CD4-positive, alpha-beta T cell treated with Interleukin-6 for 4 hours (primary cell): ENCODE results near the gene RAB6B.
A peak's percentile ranks its signal among the peaks of the same experiment; 100 is the strongest.

Source experiments
- DNase-seq: peaks from one replicate; pipeline ENCODE4 v3.0.0-alpha.2; 2020; ENCODE audit warnings: mixed read lengths

Gene RAB6B

DNA sequence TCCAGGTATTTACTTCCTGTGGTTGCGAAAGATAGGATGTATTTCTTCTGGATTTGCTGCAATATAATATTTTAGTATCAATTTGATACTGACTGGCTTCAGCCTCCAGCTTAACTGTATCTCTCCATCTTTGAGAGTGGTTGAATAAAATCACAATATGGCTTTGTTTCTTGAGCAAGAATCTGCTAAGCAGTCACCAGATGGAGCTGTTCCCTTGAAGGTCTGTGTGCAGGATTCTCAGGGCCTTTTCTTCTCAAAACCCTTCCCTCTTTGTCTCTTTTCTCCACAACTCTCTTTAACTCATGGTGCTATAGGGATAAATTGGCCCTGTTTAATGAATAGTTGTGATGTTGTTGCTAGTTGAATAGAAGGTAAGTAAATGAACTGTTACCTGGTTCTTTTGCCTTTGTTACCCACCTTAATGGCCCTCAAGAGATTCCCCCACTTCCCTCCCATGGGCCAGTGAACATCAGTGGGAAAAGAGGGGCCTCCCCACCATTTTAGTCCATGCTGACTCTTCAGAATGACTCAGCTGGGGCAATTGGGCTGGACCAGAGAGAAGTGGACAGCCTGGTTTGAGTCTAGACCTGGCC is 34.8 kb upstream of the RAB6B start:
- DNase-seq: no peak

DNA sequence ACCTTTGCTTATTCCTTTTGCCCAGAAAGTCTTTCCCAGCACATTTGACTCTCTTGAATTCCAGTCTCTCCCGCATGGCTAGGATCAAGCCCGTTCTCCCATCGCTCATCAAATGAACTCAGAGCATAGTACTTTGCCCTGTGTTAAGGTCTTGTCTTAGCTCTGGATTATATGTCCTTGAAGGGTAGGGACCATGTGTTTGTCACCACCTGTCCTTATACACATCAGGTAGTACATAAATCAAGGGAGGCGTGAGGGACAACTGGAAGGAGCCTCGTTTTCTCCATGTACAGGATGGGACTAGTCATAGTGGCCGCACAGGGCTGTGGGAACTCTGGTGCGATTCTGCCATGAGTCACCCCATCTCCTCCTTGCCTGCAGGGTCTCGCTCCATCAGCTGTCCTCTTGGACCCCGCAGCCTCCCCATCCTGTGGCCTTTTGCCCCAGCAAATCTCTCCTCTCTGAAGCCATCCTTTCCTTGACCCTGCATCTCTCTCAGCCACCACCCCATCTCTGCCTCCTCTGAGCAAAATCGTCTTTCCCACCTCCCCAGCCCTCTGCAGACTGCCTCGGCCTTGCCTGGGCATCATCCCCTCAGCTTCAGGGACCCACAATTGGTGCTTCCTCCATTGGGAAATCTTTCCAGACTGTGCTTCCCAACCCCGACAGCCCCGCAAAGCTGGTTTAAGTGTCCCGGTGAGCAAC is 33.4 kb upstream of the RAB6B start:
- no peak for DNase-seq

DNA sequence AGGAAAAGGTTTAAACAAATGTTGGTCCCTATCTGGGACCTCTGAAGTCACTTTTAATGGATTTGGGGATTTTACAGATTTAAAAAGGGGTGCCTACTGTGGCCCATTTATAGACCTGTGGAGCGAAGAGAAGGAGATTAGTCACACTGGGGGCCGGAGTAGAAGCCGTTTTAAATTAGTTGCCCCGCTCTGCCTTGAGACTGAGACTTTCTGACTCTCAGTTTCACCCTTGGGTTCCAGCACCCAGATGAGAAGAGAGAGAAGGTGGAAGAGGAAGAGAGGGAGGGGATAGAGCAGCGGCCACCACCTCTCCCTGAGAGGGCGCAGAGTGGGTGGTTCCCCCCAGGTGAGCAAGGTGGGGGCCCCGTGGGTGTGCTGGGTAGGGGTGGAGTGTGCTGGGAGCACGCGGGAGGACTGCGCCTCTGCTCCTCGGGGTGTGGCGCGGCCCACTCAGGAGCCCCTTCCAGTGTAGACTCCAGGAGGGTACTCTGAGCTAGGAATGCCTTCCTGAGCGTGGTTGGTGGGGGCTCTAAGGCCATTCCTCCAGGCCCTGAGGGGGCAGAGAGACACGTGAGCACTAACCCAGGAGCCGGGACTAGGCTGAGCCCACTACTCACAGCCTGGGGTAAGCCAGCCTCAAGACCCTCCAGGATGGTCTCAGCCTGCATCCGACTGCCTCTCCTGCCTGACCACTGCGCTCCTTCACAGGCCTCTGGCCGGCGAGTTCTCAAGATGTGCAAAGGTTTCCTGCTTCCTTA is 32.6 kb upstream of the RAB6B start:
- no peak for DNase-seq

DNA sequence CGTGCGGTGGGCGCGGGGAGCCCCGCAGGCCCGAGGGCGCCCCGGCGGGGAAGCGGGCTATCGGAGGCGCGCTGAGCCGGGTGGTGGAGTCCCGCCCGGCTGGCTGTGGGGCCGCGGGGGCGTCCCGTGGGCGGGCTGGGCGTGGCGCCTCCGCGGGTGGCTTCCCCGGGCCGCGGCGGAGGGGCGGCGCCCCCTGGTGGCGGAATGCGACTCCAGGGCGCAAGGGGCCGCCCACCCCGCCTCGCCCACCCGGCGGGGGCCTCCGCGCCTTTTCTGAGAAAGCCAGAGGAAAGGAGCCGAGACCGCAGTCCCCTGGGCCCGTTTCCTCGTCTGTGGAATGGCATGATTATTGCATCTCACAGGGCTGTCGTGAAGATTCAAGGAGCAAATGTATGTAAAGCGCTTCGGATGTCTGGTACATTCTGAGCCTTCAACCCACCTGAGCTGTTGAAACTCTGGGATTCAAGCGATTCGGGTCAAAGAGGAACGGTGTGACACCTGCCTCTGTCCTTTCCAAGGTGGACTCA is 31.9 kb upstream of the RAB6B start:
- DNase-seq: peak; percentile 83

DNA sequence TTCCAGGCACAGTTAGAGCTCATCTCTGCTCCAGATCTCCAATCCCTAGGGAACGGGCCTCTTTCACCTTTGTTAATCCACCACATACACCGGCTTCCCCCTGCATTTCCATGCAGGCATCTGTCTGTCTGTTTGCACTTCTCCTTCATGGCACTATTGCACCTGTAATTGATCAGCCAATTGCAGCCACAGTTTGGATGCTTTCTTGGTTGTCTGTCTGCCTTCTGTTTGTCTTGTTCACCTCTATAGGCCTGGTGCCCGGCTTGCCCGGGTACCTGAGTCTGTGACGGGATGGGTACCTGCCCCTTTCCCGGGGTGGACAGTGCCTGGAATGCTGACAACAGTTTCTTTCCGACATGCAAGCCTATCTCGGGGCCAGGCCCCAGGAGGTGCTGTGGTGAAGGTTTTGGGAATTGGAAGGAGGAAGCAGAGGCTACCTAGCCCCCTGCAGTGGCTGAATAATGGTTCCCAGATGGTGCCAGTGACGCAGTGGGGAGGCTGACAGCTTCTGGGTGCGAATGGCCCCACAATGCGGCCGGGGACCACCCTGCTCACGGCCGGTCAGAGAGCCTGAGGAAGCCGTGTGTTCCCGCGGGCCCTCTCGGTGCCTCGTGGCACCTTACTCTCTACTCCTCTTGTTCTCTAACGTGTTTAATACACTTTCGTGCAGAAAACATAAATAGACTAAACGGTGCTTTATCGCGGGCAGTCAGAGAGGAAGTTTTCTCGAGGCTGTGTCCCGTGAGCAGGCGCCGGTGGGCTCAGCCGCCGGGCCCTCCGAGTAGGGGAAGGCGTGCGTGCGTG is 31.3 kb upstream of the RAB6B start:
- no peak for DNase-seq

DNA sequence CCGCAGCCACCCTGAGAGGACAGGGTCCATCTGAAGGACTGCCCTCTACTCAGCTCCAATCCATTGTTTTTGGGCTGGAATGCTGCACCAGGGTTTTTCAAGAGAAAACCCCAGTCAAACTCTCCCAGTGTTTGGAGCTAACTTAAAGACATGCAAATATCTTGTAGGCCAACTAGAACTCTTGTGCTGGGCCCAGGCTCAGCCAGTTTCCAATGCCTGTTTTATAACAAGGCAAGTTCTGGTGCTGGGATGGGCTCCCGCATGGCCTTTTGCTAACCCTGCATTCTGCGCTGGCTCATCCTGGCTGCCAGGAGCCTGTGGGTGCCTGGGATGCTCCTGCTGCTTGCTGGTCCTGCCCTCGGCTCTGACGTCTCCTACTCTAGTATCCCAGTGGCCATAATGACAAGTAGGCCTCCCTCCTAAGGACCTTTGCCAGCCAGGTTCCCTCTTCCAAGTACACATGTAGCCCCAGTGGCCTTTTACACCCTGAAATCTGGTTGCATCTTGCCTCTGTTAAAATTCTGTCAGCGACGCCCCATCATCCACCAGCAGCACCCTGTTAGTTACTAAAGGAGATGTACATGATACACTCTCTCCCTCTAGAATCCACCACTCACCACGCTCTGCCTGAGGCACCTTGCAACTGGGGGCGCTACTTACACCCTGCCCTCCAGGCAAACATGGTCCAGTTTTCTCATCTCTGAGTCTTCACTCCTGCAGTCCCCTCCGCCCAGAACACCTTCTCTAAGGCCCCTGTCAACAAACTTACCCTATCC is 30.5 kb upstream of the RAB6B start:
- no peak for DNase-seq

DNA sequence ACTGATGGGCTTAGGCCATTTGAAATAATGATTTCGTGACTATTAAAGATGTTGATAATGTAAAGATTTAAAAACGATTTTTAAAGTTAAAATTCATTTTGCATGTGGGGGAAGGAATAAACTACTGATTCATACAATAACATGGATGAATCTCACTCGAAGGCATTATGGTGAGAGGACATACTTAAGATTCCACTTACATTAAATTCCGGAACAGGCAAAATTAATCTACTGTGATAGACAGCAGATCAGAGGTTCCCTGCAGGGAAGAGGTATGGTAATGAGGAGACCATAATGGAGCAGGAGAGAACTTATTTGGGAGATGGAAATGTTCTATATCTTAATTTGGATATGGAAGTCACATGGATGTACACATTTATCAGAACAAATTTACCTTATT is 28.4 kb upstream of the RAB6B start:
- DNase-seq: no peak

DNA sequence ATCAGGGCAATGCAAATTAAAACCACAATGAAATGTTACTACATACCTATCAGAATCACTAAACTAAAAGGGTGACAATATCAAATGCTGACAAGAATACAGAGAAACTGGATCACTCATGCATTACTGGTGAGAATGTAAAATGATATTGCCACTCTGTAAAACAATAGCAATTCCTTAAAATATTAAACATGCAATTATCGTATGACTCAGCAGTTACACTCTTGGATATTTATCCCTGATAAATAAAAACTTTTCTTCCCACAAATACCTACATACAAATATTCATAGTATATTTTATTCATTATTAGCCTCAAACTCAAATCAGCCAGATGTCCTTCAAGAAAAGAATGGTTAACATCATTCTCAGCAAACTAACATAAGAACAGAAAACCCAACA is 25.9 kb upstream of the RAB6B start:
- DNase-seq: no peak

DNA sequence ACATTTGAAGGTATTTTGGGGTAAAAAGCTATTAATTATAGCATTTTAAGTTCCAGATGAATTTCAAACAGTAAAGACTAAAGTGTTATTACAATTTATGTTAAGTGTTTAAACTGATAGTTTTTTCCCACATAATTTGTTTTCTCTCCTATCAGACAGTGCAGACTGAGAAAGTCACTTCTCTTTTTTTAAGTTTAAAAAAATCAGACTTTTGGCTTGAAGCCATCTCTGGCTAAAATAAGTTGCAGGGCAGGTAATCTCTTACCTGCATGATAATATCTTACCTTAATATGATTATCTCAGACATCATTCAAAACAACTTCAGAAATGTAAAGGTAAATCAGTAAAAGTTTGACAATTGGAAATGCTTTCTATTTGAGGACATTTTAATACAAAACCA is 21.5 kb upstream of the RAB6B start:
- DNase-seq: no peak

DNA sequence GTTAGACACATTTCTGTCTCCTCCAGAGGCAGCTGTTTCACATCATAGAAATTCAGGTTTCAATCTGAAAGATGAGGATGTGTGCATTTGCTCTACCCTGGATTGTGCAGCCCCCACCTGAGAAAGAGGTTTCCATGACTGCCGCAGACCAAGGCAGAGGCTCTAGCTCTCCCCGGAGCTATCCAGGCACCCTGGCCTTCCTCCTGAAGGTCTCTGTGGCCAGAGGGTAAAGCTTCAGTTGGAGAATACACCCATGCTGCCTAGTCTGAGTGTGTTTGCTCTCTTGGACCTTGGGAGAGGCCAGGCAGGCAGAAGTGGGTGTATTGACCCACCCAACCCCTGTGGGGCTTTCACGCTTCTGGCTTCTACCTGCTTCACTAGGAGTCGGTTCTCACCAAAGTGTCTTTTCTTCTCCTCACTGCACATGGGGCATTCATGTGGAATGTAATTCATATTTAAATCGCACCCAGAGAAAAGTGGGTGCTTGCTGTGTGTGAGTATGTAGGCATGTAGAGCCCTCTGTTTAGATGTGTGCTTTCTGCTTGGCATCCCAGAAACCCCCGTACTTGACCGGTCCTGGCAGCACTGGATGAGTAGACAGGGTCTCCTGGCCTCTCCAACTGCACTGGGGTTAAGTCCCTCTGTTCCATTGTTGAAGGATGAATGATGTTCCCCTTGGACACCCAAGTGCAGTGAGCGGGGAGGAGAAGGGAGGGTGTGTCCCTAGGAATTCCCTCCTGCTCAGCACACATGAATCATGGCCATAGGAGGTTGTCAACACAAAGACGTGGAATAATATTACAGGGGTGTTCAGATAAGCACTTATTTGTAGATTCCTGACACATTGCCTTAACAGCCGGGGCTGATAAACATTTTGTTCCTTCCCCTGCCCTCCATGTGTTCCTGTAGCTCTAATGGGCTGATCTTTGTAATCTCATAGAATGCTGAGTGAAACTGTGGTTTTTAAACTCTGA is 20.3 kb upstream of the RAB6B start:
- no peak for DNase-seq

DNA sequence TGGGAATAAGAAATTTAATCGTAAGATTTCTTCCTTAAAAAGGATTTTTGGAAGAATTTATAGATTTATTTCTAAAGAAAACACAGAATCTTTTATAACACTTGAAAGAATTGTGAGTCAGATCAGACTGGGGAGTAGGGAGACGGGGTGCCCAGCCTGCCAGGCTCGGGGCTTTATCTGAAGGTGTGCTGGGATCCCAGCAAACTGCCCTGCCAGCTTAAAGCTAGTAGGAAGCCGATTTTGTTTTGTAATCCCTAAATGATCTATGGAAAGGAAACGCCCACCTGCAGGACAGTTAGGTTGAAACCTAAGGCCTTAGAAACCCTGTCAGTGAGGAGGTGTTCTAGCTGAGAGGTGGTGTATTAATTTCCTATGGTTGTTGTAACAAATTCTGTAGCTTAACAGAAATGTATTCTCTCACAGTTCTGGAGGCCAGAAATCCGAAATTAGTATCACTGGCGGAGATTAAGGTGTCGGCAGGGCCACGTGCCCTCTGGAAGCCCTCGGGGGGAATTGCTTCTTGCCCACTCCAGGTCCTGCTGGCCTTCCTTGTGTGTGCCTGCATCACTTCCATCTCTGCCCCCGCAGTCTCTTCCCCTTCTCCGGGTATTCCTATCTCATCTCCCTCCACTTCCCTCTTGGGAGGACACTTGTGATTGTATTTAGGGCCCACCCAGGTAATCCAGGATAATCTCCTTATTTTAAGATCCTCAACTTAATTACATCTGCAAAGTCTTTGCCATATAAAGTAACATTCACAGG is 19.3 kb upstream of the RAB6B start:
- no peak for DNase-seq

DNA sequence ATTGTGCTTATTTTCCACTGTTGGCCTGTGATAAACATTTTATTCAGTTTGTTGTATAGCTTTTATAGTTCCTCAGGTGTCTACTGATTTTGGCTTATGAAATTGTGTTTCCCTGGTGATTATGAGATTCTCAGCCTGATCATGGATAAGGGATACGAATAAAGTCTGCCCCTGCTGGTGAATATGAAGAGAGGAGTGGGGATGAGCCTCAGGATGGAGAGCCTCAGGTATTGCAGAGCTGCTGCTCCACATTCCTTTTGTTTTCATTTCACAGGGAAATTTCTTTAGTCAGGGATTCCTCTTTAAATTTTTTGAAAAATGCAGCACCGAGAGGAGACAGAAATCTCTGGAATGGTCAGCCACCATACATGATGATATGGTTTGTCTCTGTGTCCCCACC is 14.7 kb upstream of the RAB6B start:
- DNase-seq: no peak

DNA sequence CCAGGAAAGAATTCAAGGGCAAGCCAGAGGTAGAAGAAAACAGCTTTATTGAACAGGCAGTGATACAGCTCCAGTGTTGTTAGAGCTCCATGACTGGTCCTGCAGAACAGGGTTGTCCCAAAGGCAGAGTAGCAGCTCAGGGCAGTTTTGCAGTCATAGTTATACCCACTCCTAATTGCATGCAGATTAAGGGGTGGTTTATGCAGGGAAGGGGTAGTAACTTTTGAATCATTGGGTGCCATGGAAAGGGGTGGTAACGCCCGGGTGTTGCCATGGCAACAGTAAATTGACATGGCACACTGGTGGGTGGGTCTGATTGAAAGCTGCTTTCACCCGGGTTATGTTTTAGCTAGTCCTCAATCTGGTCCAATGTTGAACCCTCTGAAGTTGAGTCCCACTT is 9.7 kb upstream of the RAB6B start:
- no peak for DNase-seq

DNA sequence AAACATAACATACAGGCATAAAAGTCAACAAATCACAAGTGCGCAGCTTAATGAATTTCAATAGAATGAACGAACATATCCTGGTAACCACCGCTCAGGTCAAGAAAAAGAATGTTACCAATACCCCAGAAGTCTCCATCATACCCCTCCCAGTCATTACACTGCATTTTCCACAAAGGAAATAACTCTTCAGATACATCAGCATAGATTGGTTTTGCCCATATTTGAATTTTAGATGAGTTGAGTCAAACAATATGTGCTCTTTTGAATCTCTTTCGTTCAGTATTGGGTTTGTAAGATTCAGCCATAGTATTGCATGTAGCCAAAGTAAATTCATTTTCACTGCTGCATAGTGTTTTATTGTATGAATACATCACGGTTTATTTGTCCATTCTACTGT is 6.2 kb upstream of the RAB6B start:
- no peak for DNase-seq

DNA sequence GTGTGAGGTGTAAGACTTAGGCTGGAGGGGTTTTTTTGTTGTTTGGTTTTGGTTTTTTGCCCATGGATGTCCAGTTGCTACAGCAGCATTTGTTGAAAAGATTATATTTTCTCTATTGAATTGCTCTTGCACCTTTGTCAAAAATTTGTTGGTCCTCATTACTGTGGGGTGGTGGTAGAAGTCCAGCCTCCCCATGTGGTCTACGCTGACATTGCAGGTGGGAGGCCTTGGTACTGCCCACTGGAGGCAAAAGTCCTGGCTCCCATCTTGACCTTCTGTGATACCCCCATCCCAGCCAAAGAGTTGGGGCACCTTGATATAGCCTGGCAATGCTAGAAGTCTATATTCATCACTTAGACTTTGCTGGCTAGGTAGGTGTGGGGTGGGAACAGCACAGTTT is 5.4 kb upstream of the RAB6B start:
- no peak for DNase-seq

DNA sequence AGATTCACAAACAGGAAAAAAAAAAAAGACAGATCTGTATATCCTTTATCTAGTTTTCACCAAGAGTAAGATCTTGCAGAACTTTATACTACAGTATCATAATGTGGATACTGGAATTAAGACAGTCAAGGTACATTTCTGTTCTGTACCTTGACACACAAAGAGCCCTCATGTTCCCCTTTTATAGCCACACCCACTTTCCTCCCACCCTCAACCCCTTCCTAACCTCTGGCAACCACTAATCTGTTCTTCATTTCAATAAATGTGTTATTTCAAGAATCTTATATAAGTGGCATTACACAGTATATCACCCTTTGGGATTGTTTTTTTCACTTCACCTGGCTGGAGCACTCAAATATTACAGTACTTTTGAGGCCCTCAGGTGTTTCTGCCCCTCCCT is 3.6 kb upstream of the RAB6B start:
- DNase-seq: no peak

DNA sequence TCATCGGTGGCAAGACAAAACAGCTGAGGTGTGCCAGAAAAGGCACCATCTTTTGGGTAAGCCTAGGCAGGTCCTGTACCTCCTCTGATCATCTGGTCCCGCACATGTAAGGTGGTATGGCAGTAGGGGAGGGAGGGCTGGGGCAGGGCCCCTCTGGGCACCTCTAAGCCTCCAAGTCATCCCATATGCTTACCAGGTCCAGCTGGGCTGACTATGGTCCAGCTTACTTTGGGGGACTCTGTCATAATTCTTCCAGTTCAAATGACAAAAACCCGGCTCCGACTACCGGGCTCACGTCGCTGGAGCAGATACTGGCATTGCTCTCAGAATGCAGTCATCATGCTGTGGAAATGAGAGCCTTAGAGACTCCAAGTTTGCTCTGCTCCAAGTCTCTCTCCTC is 1.9 kb upstream of the RAB6B start:
- no peak for DNase-seq

DNA sequence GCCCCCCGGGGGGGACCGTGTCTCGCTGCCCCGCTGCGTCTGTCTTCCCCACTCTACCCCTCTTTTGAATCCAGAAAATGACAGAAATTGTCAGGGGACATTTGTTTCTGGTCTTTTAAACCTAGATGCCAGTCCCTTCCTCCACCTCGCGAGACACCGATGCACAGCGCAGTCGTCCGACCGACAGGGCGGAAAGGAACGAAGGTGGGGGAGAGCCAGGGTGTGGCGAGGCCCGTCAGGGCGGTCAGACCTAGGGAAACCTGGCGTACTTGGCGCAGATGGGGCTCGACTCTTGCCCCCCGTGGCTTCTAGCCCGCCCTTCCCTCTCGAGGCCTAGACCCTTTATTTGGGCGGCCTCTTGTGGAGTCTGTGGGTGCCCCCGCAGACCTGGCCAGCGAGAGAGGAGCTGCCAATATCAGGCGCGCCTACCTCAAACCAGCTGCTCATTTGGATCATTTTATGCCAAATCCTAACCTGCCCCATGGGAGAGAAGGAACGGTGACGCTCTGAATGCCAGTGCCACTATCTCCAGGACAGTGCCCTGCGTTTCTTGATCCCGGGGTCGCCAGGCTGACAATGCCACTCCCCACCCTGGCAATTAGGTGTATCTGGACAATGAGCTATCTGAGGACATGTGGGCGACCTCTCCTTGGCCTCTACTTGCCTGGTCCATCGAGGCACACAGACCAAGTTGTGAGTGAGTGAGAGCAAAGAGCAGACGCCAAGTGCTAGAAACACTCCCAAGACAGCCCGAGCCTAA is 500 bp upstream of the RAB6B start:
- DNase-seq: no peak

DNA sequence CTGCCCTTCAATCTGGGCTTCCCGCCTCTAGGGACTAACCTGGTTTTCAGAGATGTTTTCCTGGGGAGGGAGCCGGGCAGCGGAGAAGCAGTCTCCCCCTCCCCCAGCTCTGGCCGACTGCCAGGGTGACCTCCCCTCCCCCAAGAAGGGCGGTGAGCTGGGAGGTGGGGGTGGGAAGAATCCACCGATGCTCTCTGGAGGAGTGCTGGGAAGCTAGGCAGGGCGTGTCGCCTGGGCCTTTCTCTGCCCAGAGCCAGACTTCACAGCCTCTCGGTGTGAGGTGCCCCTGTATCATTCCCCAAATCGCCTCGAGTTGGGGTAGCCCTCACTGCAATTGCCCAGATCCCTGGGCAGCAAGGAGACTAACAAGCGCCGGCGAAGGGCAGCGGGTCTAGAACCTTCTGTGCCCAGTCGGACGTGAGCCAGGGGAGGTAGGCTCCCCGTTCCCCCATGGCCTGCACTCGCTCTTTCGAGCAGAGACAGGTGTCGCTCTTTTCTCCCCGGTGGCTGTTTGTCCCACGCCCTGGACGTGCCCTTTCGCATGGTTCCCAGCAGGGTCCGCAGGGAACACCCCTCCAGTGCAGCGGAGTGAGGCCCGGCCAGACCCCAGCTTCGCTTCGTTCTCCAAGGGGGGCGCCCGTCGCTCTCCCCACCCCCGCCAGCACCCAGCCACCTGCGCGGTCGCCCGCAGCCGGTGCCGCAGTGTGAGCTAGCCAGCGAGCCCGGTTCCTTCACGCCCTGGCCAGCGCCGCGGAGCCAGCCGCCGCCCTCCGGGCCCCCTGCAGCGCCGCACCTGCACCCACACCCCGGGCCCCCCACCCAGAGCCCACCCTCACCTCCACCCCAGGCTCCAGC is 1.1 kb downstream of the RAB6B start:
- DNase-seq: no peak
